ENCODE measurements around the gene CECR2. TPM values are rescaled to one million over a fixed set of nuclear protein-coding genes. Genes with fewer than 3 reads are reported as not detected.
"Not testable (repeated sequence)": the region's sequence is repeated elsewhere in the genome, so short reads cannot be mapped to it uniquely, and the experiment has no call there.

Gene CECR2
- total RNA-seq, 1 experiment from 2014 or later = not detected

GRCh38 chr22:17402293-17402692 lies 33.0 kb downstream of the CECR2 start:
- DNase-seq (ENCODE audit: low read depth) = no peak

- DNase-seq (ENCODE audit: low read depth) = no peak
Measured at GRCh38 chr22:17403906-17404305, 34.6 kb downstream of the CECR2 start.

DNA sequence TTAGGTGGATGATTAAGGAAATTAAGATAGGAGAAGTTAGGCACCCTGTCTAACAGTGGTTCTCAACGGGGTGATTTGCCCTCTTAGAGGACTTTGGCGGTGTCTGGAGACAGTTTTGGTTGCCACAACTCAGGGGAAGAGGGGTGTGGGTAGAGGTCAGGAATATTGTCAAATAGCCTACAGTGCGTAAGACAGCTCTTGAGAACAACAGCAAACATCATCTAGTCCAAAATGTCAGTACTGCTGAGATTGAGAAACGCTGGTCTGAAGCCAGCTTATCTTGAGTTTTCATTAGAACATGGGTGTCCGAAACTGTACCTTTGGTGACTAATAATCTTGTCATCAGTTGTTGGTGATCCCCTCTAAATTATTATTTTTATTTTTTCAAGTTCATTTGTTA lies 38.4 kb downstream of the CECR2 start:
- no peak for DNase-seq (ENCODE audit: low read depth)

- DNase-seq (ENCODE audit: low read depth) = peak; percentile 14
Measured at GRCh38 chr22:17410576-17410975, 41.3 kb downstream of the CECR2 start.

GRCh38 chr22:17411213-17411612 lies 42.0 kb downstream of the CECR2 start:
- no peak for DNase-seq (ENCODE audit: low read depth)

DNA sequence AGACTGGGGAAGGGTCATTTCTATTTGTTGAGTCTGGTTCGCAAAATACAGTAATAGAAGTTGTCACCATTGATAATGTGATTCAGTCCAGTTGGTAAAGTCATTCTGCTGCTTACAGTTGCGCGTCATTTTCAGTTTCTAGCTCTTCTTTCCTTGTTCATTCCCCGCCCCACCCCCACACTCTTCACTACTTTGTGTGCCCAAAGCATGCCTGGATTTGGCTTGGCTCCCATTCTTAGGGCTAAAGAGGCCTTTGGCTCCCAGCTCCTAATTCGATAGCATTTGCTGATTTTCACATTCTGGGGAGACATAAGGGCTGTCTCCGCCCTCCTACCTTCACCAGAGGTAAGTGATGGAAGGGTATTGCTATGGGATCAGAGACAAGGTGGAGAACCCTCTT lies 43.0 kb downstream of the CECR2 start:
- DNase-seq (ENCODE audit: low read depth) = no peak

DNA sequence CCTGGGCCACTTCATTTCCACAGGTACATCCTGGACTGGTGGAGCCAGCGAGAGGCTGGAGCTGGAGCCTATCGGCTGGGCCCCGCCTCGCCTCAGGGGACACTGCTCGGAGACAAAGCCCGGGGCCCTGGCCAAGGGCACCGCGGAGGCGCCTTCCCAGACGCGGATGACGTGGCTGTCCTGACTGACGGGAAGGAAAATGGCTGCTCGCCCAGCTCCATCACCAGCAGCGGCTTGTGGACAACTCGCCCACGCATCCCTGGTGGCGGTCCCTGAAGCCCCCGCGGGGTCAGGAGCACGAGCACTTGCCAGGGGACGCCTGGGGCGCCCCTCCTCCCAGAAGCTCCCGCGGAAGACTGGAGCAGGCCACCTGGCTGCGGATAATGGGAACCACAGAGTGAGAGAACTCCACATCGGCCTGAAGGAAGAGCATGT lies 49.6 kb downstream of the CECR2 start:
- DNase-seq (ENCODE audit: low read depth) = no peak

DNA sequence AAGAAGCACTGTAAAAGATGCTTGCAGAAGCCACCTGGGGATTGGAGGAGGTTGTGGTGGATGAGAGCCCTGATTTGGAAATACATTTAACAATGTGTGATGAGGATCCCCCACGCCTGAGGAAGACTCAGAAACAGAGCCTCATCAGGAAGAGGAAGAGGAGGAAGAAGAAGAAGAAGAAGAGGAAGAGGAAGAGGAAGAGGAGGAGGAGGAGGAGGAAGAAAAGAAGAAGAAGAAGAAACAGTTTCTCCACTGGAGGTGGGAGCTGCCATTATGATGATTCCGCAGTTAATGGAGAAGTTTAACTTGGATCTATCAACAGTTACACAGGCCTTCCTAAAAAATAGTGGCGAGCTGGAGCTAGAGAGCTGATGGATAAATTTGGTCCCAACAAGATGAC lies 50.1 kb downstream of the CECR2 start:
- no peak for DNase-seq (ENCODE audit: low read depth)

GRCh38 chr22:17422736-17423343 lies 53.6 kb downstream of the CECR2 start:
- DNase-seq (ENCODE audit: low read depth) = no peak

DNA sequence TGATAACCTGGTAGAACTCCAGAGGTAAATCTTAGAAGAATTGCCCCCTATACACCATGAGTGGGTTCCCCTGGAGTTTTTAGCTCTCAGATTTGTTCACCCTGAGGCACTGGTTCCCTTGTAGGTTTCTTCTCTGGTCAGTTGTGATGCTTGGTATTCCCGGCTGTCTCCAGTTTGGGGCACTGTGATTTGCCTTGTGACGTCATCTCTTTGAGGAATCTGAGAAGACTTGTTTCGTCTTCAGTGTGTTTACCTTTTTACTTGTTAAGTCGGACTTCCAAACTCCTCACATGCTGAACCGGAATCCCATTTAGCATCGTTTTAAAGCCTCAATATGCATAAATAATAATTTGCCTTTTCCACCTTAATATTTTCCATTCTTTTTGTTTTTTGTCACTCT lies 54.4 kb downstream of the CECR2 start:
- no peak for DNase-seq (ENCODE audit: low read depth)

GRCh38 chr22:17427528-17427927 lies 58.3 kb downstream of the CECR2 start:
- not testable (repeated sequence) for DNase-seq (ENCODE audit: low read depth)

- no peak for DNase-seq (ENCODE audit: low read depth)
Measured at GRCh38 chr22:17429516-17429915, 60.3 kb downstream of the CECR2 start.

- DNase-seq (ENCODE audit: low read depth) = no peak
Measured at GRCh38 chr22:17430412-17430811, 61.2 kb downstream of the CECR2 start.

DNA sequence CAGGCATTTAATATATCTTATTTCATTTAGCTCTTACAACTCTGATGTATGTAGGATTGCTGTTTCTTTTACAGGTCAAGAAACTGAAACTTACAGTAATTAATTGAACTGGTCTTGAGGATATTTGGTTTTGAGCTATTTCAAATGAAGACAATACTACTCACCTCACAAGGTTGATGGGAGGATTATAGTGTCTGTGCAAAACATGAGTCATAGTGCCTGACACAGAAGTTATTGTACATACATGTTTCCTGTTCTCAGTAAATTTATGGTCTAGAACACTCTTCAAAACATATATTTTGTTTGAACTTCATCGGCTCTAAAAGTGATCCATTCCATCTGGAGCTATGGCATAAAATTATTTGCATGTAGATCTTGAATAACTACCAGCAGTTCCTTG lies 61.9 kb downstream of the CECR2 start:
- no peak for DNase-seq (ENCODE audit: low read depth)

- DNase-seq (ENCODE audit: low read depth) = no peak
Measured at GRCh38 chr22:17434856-17435255, 65.6 kb downstream of the CECR2 start.

DNA sequence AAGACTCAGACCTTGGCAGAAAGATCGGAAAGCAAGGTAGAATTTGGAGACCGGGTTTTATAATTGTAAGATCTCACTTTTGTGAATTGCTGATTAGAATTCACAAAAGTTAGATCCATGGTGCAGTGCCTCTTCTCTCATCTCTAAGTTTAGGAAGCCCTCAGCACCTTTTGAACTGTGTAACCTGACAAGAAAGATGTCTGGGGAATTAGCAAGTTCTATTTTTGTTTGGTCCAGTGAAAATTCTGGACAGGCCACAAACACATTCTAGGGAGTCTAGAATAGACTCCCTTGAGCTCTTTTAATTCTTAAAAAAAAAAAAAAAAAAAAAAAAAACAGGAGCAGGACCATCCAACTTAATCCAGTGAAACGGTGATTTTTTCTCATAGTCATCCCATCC lies 66.1 kb downstream of the CECR2 start:
- no peak for DNase-seq (ENCODE audit: low read depth)

DNA sequence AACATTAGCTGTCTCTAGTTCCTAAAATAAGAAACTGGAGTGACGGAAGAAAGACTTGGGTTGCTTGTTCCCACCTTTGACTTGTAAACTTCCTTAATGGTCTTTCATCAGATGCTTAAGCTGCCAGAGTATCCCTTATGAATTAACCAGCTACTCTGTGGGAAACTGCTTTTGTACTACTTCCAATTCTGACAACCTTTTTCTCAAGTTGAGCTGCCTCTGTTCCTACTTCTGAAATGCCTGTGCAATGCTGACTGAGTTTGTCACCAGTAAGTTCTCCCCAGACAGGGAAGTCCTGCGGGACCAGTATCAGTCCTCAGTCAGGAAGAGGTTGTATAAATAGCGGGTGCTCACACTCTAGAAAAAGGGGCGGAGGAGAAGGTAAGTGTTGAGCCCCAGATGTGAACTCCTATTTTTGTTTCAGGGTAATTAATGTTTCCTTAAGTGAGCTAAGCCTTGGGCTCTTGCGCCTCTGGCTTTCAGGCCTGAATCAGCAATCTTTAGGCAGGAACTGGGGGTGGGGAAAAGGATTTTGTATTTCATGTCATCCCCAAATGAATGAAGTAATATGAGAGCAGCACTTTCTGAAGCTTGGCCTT lies 67.2 kb downstream of the CECR2 start:
- DNase-seq (ENCODE audit: low read depth) = no peak

DNA sequence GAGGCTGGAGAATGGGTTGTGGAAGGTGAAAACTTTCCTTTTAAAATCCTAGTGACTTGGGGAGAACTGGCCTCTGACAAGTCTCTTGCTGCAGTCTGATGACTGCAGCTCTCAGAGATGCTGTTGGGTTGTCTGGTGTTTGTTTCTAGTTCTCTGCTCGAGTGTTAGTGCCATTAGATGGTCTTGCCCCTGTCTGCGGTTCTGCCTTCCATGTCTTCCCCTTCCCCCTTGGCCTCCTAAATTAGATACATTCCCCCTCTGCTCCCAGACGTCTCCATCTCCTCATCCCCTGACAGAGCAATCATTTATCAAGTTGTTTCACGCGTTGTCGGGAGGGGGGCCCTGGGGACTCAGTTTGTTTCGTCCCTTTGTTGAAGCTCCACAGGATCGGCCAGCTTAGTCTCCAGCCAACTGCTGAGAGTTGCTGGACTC lies 67.7 kb downstream of the CECR2 start:
- DNase-seq (ENCODE audit: low read depth) = no peak

GRCh38 chr22:17438026-17438425 lies 68.8 kb downstream of the CECR2 start:
- DNase-seq (ENCODE audit: low read depth) = no peak

GRCh38 chr22:17441326-17441725 lies 72.1 kb downstream of the CECR2 start:
- no peak for DNase-seq (ENCODE audit: low read depth)

- DNase-seq (ENCODE audit: low read depth) = no peak
Measured at GRCh38 chr22:17443405-17444203, 74.3 kb downstream of the CECR2 start.

DNA sequence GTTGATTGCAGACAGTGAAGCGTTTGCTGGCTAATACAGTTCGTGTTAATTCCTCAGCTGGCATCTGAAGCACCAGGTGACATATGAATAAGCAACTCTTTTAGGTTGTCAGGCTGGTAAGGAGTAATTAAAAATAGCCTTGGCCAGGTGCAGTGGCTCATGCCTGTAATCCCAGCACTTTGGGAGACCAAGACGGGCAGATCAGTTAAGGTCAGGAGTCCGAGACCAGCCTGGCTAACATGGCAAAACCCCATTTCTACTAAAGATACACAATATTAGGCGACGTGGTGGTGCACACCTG lies 74.9 kb downstream of the CECR2 start:
- no peak for DNase-seq (ENCODE audit: low read depth)

GRCh38 chr22:17446698-17447097 lies 77.4 kb downstream of the CECR2 start:
- no peak for DNase-seq (ENCODE audit: low read depth)
